ENCODE measurements around the gene RASL11A. TPM values are rescaled to one million over a fixed set of nuclear protein-coding genes. Genes with fewer than 3 reads are reported as not detected.
"Not testable (repeated sequence)": the region's sequence is repeated elsewhere in the genome, so short reads cannot be mapped to it uniquely, and the experiment has no call there.

The RASL11A gene
- total RNA-seq, 1 donor from 2014 or later, result 9.9 TPM

GRCh38 chr13:27264181-27264580 is 6.4 kb upstream of the RASL11A start:
- DNase-seq (no peak), ATAC-seq (ENCODE audit: poor library complexity) (peak; percentile 77)
- intact Hi-C loops (cut with DNase I), result loop anchor here (10.0 kb wide), 1 partner anchor 181 kb away; no protein-coding TSS in a partner anchor

- DNase-seq (no peak), ATAC-seq (ENCODE audit: poor library complexity) (no peak)
- intact Hi-C loops (cut with DNase I), result loop anchor here (10.0 kb wide), 1 partner anchor 180 kb away; no protein-coding TSS in a partner anchor
Observed at GRCh38 chr13:27264648-27265047, 6.0 kb upstream of the RASL11A start.

- DNase-seq (no peak), ATAC-seq (ENCODE audit: poor library complexity) (no peak)
- intact Hi-C loops (cut with DNase I), result loop anchor here (10.0 kb wide), 1 partner anchor 178 kb away; no protein-coding TSS in a partner anchor
Observed at GRCh38 chr13:27266917-27267316, 3.7 kb upstream of the RASL11A start.

GRCh38 chr13:27267596-27267995 is 3.0 kb upstream of the RASL11A start:
- intact Hi-C loops (cut with DNase I), result loop anchor here (10.0 kb wide), 1 partner anchor 177 kb away; no protein-coding TSS in a partner anchor
- no peak for DNase-seq
- no peak for ATAC-seq (ENCODE audit: poor library complexity)

GRCh38 chr13:27269114-27269665 is 1.4 kb upstream of the RASL11A start:
- ATAC-seq (ENCODE audit: poor library complexity), result no peak
- DNase-seq, result no peak
- intact Hi-C loops (cut with DNase I), result loop anchor here (10.0 kb wide), 1 partner anchor 176 kb away; no protein-coding TSS in a partner anchor

DNA sequence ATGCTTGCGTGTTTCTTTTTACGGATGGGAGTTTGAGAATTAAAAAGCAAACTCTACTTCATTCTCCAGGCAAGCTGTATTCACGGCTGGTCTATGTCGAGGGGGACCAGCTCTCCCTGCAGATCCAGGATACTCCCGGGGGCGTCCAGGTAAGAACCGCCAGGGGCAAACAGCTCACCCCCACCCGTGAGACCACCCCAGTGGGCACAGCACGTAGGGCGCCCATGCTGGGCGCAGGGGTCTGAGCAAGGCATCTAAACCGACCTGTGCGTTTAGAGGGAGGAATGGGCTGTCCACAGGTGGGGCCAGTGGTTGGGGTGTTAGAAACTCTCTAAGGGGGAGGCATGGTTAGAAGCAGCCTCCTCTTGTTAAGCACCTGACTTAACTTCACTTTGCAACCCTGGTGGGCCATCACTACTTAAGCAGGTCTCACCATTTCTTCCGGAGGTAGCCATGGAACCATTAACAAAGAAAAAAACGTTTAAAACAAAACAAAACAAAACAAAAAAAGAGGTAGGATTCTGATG is 1.0 kb downstream of the RASL11A start:
- DNase-seq (no peak), ATAC-seq (ENCODE audit: poor library complexity) (no peak)
- intact Hi-C loops (cut with DNase I), result no loop called here

DNA sequence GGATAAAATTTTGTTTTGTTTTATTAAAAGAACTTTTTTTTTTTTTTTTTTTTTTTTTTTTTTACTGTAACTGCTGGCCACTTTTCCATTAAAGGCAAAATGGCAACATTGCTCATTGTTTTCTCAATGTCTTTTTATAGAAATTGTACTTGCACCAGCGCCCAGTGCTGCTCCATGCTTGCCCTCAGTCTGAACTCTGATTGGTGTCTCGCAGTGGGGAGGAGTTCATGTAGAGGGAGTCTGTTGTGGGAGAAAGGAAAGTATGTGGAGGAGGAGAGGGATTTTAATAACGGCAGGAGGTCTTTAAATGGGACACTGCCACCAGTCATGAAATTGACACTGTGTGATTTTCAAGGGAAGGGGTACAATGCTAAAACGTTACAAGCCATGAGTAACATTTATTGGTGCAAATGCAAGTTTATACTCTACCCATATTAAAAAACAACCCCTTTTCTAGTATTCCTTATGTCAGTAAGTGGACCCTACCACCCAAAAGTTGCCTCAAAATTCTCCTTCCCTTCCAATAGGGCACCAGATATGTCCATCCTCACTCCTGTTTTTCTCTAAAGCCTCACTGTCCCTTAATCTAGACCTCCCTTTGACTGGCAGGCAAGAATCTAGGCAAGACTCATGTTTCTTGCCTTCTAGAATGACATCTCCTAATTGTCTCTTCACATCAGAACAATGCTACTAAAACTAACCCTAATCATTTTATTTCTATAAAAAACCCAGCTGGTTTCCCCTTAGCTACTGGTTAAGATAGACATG is 3.2 kb downstream of the RASL11A start:
- intact Hi-C loops (cut with DNase I), result no loop called here
- no peak for ATAC-seq (ENCODE audit: poor library complexity)
- no peak for DNase-seq

- intact Hi-C loops (cut with DNase I), result no loop called here
- DNase-seq (no peak), ATAC-seq (ENCODE audit: poor library complexity) (no peak)
Observed at GRCh38 chr13:27274631-27275030, 4.0 kb downstream of the RASL11A start.

- ATAC-seq (ENCODE audit: poor library complexity), result peak; percentile 14
- DNase-seq, result no peak
- intact Hi-C loops (cut with DNase I), result no loop called here
Observed at GRCh38 chr13:27276188-27276587, 5.6 kb downstream of the RASL11A start.

- DNase-seq (no peak), ATAC-seq (ENCODE audit: poor library complexity) (no peak)
- intact Hi-C loops (cut with DNase I), result no loop called here
Observed at GRCh38 chr13:27279506-27279905, 8.9 kb downstream of the RASL11A start.

GRCh38 chr13:27280009-27280656 is 9.5 kb downstream of the RASL11A start:
- intact Hi-C loops (cut with DNase I), result loop anchor here (5.0 kb wide), 1 partner anchor 293 kb away; no protein-coding TSS in a partner anchor
- DNase-seq, result no peak
- no peak for ATAC-seq (ENCODE audit: poor library complexity)

- ATAC-seq (ENCODE audit: poor library complexity), result no peak
- no peak for DNase-seq
- intact Hi-C loops (cut with DNase I), result loop anchor here (5.0 kb wide), 1 partner anchor 294 kb away; no protein-coding TSS in a partner anchor
Observed at GRCh38 chr13:27280841-27281240, 10.2 kb downstream of the RASL11A start.

DNA sequence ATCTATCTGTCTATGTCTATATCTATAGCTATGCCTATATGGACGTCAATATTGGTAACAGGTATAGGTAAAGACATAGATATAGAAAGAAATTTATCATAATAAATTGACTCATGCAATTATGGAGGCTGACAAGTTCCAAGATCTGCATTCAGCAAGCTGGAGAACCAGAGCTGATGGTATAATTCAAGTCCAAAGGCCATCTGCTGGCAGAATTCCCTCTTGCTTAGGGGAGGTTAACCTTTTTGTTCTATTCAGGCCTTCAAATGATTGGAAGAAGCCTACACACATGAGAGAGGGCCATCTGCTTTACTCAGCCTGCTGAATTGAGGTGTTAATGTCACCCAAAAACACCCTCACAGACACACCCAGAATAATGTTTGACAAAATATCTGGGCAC is 10.8 kb downstream of the RASL11A start:
- ATAC-seq (ENCODE audit: poor library complexity), result no peak
- DNase-seq, result no peak
- intact Hi-C loops (cut with DNase I), result loop anchor here (5.0 kb wide), 1 partner anchor 294 kb away; no protein-coding TSS in a partner anchor

DNA sequence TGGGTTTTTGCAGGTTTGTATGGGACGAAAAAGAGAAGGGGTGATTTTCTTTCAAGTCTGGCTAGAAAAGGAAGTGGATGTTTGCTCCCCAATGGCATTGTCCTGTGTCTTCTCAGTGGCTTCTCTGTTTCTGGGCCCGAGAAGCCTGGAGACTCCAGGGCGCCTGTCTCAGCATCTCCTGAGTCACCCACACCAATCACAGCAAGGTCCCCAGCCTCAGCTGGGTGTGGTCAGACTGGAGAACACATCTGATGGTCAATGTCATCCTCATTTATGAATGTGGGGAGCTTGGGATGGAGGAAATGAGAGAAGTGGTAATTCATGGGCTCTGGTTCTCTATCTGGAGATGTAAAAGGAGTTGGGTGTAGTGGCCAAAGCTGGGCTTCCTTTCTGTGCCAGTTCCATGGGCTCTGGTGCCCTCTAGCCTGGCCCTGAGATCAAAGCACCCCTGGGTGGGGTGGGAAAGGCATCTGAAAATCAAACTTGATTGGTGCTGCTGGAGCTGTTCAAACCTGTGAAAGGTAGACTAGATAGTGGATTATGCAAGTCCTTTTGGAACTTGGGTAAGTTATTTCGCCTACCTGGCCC is 13.4 kb downstream of the RASL11A start:
- DNase-seq (no peak), ATAC-seq (ENCODE audit: poor library complexity) (peak; percentile 85)
- intact Hi-C loops (cut with DNase I), result loop anchor here (5.0 kb wide), 1 partner anchor 297 kb away; no protein-coding TSS in a partner anchor

GRCh38 chr13:27288392-27288791 is 17.8 kb downstream of the RASL11A start:
- ATAC-seq (ENCODE audit: poor library complexity), result no peak
- DNase-seq, result no peak
- intact Hi-C loops (cut with DNase I), result no loop called here

- ATAC-seq (ENCODE audit: poor library complexity) (no peak), DNase-seq (no peak)
- intact Hi-C loops (cut with DNase I), result no loop called here
Observed at GRCh38 chr13:27289011-27289665, 18.5 kb downstream of the RASL11A start.

DNA sequence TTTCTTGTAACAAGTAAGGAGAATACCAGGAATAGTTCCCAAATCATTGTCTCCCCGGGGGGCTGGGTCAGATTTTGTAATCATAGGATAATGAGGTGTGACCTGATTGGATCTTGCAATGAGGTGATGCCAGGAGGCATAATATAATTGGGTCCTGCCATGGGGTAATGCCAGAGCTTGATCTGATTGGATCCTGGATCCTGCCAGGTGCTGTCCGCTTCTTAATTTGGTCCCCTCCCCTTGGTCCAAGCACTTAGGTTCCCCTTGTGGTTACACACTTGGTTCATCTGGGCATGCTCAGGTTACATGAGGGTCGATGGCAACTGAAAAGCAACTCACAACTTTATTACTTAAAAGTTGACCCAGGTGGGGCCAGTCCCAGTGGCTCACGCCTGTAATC is 20.1 kb downstream of the RASL11A start:
- intact Hi-C loops (cut with DNase I), result no loop called here
- no peak for ATAC-seq (ENCODE audit: poor library complexity)
- no peak for DNase-seq

GRCh38 chr13:27291967-27292366 is 21.3 kb downstream of the RASL11A start:
- DNase-seq; ATAC-seq (ENCODE audit: poor library complexity); intact Hi-C loops (cut with DNase I): not testable (repeated sequence)
